ENCODE results near the gene RAD51C. TPM values are rescaled to one million over a fixed set of nuclear protein-coding genes. Genes with fewer than 3 reads are reported as not detected.

RAD51C gene
- total and polyA plus RNA-seq, 9 of the 15 experiments (the other 6 are each of a cell fraction or from before 2014, with no cell fraction given) = 93.9 to 341 (median 135) TPM

- TF ChIP-seq SAFB2 (IDR thresholded peaks at IDR 0.05; ENCODE audit: borderline replicate concordance, low read depth, low read length, severe bottlenecking) (no peak), PHF20 (IDR thresholded peaks at IDR 0.05; ENCODE audit: partially characterized antibody) (peak; percentile 78), MLX (CRISPR knock-in tag; conservative IDR thresholded peaks at IDR 0.05) (peak; percentile 98 to 99), ZKSCAN8 (CRISPR knock-in tag; IDR thresholded peaks at IDR 0.05) (peak; percentile 84), ZNF766 (CRISPR knock-in tag; conservative IDR thresholded peaks at IDR 0.05) (peak; percentile 88), BRF1 (IDR thresholded peaks at IDR 0.05; ENCODE audit: borderline replicate concordance, extremely low read depth, insufficient read length) (no peak), ZNF395 (CRISPR knock-in tag; IDR thresholded peaks at IDR 0.05) (peak; percentile 57; the same call in 1 of the 2 replicates), DACH1 (IDR thresholded peaks at IDR 0.05; ENCODE audit: partially characterized antibody) (peak; percentile 94), ZNF175 (CRISPR knock-in tag; IDR thresholded peaks at IDR 0.05; ENCODE audit: low read depth) (no peak; the same call in 1 of the 2 replicates), ZNF589 (CRISPR knock-in tag; IDR thresholded peaks at IDR 0.05; ENCODE audit: low read depth) (peak; percentile 54; the same call in 1 of the 2 replicates), SLC30A9 (CRISPR knock-in tag; IDR thresholded peaks at IDR 0.05) (peak; percentile 77; the same call in 1 of the 2 replicates), PRMT5 (CRISPR knock-in tag; IDR thresholded peaks at IDR 0.05) (no peak), ZNF318 (IDR thresholded peaks at IDR 0.05; ENCODE audit: borderline replicate concordance in 1 of 2, low read depth in 1 of 2) (peak in 1 of 2 experiments; percentile 96; a peak in 2 of 4 replicates), BRD9 (IDR thresholded peaks at IDR 0.05; ENCODE audit: low read depth, partially characterized antibody) (no peak), NFE2L1 (tag; IDR thresholded peaks at IDR 0.05; ENCODE audit: borderline replicate concordance, low read depth) (no peak; the same call in 1 of the 2 replicates)
Measured at GRCh38 chr17:58658804-58659713, 33.3 kb upstream of the RAD51C start (continued).

Measured in K562 (cell line).